Cerebellar cortex (tissue), 1 donor: ENCODE data around the gene GALNT9.

Experiments
- DNase-seq: peaks from one replicate; pipeline ENCODE4 v3.0.0-alpha.2; 2015; ENCODE audit warnings: low spot score

GALNT9 gene

GRCh38 chr12:132325733-132326130, 3.7 kb downstream of the GALNT9 start:
- no peak for DNase-seq

DNA sequence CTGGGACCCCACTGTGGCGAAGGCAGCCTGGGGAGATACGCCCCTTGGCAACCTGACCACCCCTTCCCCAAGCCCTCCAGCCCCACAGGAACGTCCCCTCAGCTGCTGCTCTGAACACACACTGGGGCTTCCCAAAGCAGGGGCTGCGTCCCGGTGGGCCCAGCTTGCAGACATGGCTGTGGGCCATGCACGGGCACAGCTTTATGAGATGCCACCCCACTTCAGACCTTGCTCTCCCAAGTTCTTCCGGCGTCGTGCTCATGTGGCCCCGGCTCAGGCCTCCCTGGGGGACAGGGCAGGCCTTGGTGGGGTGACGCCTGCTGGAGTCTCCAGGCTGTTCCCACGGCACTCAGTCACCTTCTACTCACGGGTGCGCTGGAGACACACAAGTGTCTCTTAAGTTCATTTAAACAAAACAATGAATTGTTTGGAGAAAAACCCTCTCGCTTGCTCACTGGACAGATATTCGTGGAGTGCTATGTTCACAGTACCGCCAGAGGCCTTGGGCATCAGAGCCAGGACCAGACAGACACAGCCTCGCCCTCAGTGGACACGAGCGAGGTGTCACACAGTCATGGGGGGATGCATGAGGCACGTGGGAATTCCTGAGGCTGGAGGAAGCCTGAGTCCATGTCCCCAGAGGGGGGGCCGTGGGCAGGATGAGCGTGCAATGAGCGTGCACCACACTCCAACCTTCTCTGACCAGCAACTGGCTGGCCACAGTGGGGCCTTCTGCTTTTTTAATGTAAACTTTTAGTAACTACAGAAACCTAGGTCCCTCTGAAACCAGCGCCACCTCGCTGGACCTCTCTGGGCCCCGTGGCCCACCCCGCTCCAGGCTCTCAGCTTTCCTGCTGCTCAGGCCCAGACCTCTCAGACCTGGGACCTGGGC, 4.3 kb downstream of the GALNT9 start:
- DNase-seq = no peak

DNA sequence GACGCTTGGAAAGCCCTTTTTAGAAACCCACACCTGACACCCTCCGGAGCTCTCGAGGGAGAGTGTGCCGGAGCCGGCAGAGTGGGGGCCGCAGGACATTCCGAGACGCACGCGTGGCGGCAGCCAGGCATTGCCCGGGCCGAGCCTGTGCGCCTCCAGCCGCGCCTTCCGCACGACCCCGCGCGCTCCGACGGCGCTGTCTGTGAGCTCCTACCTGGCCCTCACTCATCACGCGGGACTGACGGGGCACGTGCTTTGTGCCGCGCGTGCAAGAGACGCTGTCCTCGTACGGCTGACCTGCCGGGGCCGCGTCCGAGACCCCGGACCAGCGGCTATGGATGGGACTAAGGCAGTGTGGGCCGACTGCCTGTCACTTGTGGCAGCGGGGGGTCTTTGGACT, 5.2 kb downstream of the GALNT9 start:
- no peak for DNase-seq

DNA sequence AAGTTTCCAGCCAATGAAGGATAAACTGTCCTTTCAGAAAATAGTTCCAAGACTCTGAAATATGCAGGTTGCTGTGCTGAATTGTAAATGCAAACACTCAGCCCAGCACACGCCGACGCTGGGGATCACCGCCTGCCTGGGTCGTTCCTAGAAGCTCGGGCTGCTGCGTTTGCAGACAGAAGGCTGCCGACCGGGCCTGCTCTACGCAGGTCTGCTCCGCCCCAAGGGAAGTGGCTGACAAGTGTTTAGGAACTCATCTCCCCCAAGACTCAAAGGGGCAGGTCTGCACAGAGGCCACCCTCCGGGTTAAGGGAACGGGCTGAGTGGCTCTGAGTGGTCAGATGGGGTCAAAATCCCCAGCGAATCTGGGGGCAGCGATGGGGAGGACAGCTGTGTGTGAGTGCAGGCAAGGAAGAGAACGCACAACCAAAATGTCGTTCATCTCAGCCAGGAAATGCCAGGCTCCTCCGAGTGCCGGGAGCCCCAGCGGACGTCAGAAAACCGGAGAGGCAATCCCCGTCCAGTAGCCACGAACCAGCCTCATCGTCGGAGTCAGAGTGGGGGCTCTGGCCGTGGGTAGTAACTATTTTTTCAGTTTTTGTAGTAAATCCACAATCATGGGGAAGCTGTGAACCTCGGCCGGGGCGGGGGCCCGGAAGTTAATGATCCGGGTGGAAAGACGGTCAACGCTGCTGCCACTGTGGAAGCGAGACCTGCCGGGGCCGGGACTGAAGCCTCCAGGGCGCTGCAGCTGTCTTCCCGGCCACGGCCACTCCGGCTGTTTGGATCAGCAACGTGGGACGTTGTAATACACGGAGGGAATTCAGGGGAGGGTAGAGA, 6.0 kb downstream of the GALNT9 start:
- DNase-seq = no peak

DNA sequence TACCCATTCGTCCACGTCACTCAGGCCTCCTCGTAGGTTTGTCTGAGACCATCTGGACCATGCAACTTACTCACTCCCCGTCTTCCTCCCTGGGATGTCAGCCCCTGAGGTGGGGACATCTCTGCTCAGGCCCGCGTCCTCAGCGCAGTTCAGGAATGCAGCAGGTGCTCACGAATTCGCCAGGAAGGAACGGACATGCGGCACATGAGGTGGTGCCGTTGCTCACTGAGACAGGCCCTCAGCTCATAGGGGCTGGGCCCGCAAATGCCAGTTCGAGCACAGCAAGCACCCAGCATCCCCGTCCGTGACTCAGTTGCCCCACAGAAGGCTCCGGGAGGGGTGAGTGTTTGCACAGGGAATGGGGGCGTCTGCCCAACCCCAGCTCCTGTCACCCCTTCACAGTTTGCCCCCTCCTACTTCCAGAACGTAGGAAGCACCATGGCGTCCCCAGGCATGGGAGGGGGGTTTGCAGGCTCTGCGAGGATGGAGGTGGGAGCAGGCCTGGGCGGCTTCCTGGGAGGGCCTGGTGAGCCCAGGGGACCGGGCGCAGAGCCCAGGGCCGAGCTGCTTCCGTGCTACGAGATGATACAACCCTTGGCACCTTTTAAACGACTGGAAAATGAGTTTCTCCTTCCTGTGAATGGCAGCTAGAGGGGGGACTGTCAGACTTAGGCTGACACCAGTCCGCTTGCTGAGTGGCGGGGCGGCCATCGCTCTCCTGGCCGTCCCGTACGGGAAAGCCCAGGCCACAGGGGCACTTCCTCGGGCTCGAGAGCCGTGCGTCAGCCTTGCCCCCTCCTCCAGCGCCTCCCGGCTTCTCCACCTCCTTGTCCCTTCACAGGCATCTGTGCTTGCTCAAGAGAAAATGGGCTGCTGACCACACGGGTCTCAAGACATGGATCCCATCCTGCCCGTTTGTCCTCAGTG, 6.9 kb downstream of the GALNT9 start:
- DNase-seq = no peak

DNA sequence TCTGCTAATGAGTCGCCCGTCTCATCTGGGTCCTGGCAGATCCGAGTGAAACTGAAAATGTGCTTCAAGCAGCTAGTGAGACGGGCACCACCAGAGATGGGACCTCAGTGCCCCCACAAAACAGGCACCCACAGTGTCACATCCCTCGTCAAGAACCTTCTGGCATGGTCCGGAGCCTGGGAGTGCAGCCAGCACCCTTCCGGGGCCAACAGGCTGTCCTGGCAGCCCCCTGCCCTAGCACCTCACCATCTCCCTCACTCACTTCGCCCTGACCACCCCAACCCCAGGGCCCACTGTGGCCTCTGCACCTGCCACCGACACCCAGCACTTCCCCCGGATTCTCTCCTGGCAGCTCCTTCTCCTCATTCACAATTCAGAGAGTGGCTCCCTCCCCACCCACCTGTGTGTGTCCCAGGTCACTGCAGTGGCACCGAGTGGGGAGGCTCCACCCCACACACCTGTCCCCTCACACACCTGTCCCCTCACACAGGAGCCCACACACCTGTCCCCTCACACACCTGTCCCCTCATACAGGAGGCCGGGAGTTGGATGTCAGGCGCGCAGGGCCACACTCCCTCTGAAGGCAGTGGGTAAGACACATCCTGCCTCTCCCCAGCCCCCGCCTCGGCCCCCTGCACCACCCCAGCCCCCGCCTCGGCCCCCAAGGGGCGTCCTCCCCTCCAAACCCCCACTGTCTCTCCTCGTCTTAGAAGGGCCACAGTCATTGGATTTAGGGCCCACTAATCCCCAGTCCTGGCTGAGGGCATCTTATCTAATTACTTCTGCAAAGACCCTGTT, 7.9 kb downstream of the GALNT9 start:
- no peak for DNase-seq

- no peak for DNase-seq
These were observed 8.6 kb downstream of the GALNT9 start for GRCh38 chr12:132320767-132321211.

- DNase-seq = peak; percentile 79
These were observed 9.3 kb downstream of the GALNT9 start for GRCh38 chr12:132319991-132320570.

DNA sequence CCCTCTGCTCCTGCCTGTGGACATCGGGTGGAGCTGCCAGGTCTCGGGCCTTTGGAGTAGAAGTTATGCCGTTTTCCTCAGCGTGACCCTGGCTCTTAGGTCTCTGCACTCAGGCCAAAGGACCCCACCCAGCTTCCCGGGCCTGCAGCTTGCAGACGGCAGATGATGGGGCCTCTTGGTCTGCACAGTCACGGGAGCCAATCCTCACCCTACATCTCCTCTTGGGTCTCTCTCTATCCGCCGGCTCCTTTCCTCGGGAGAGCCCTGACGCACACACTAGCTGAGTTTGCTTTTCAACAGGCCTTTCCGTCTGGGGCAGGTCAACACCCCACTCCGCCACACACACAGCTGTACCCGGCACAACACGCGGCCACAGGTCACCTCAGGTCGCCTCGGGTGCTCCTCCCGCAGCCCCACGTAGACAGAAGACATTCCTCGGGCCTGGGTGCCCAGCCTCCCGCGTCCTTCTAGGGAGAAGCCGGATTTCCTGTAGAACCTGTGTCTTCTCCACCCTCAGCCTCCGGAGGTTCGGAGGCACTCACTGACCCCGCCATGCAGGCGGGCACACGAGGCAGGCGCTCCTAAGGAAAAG, 9.9 kb downstream of the GALNT9 start:
- DNase-seq = no peak

- DNase-seq = no peak
These were observed 10.8 kb downstream of the GALNT9 start for GRCh38 chr12:132318618-132319033.

DNA sequence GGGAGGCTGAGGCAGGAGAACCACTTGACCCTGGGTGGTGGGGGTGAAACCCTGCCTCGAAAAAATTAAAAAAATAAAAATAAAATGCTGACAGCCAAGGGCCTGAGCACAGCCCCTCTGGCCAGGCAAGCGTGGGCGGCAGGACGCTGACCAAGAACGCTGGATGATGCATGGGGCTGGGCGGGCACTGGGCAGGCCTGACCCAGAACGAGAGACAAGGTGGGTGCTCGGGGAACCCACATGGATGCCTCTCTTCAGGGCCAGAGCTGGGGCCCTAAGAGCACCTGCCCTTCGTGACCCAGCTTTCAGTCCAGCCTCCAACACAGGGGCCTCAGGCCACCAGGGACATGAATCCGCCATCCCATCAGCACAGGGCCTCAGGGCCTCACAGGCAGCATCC, 11.3 kb downstream of the GALNT9 start:
- no peak for DNase-seq

DNA sequence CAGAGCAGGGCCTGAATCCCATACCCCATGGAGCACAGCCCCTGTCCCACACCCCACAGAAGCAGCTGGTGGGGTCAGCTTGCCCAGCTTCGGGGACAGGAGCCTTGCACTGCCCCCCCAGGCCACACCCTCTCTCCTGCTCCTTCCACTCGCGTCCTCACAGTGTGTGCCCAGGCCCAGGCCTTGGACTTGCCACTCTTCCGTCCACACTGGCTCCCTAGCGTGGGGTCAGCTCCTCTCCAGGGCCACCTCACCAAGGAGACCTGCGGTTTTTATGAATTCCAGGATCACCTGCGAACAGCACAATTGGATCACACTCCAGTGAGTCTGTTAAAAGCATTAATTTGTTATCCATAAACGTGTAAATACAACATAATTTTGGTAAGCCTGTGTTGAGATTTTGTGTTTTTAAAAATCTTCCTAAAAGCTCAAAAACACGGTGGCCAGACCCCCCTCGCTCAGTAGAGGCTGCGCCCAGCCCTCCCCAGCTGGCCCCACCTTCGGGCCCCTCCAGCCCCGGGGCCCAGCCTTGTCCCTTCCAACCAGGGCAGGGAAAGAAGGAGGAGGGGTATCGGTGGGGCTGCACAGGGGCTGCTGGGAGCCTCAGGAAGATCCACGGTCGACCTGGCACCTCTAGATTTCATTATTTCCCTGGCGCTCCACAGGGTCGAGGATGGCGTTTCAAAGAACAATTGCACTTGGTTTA, 12.0 kb downstream of the GALNT9 start:
- DNase-seq = no peak

- no peak for DNase-seq
These were observed 12.7 kb downstream of the GALNT9 start for GRCh38 chr12:132316497-132317232.

DNA sequence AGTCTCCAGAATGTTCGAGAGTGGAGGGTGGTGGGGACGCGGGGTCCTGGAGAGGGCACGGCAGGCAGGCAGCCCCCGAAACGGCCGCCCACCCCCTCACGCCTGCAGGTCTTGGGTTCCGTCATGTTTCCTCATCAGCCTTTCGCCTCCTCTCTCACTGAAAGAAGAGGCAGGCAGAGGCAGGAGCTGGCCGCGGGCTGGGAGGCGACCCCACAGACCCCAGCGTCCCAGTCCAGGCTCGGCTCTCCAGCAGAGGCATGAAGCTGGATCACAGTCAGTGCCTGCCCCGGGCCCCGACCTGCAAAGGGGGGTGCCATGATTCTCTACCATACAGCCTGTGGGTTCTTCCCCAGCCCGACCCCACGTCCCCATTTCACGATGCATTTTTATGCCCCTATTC, 13.4 kb downstream of the GALNT9 start:
- no peak for DNase-seq

- DNase-seq = no peak
These were observed 13.9 kb downstream of the GALNT9 start for GRCh38 chr12:132315507-132315906.

GRCh38 chr12:132314516-132315233, 14.7 kb downstream of the GALNT9 start:
- no peak for DNase-seq

DNA sequence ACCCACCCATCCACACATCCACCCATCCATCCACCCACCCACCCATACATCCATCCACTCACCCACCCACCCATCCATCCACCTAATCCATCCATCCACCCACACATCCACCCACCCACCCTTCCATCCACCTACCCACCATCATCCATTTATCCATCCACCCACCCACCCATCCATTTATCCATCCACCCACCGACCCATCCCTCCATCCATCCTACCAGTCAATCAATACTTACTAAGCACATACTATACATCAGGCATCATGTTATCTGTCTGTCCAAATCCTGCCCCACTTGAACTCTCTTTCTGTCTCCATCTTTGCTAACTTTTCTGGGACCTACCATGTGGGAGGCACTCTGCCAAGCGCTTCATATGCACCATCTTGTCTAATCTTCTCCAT, 15.4 kb downstream of the GALNT9 start:
- DNase-seq = no peak

DNA sequence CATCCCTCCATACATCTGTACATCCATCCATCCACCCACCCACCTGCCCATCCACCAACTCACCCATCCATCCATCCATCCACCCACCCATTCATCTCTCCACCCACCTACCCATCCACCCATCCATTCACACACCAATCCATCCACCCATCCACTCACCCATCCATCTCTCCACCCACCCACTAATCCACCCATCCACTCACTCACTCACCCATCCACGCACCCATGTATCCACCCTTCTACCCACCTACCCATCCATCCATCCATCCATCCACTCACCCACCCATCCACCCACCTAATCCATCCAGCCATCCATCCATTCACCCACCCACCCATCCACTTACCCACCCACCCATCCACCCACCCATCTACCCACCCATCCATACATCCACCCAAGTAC, 16.2 kb downstream of the GALNT9 start:
- DNase-seq = no peak
